ENCODE results near the gene ZNF750. TPM values are rescaled to one million over a fixed set of nuclear protein-coding genes. Genes with fewer than 3 reads are reported as not detected.

Gene ZNF750
- total RNA-seq, 2 experiments from 2014 or later: not detected

Other genes with a start within 250 kb of the ZNF750 start
- gene WDR45B, start 191.6 kb downstream of the ZNF750 start, total RNA-seq: 10 to 100 TPM; 23.2 to 25.0 TPM
- gene RAB40B, start 141.3 kb downstream of the ZNF750 start, total RNA-seq: under 1 TPM; 0.42 to 0.52 TPM
- gene FN3KRP, start 123.3 kb downstream of the ZNF750 start, total RNA-seq: 10 to 100 TPM; 30.0 to 31.7 TPM
- gene FN3K, start 104.4 kb downstream of the ZNF750 start, total RNA-seq: 1 to 10 TPM; 1.3 to 1.8 TPM
- gene TBCD, start 88.0 kb downstream of the ZNF750 start, total RNA-seq: 10 to 100 TPM; 71.8 to 75.3 TPM
- 10 to 100 TPM; 14.4 to 15.2 TPM for gene METRNL, start 239.6 kb upstream of the ZNF750 start, total RNA-seq

All from activated naive CD4-positive, alpha-beta T cell treated with anti-CD3 and anti-CD28 coated beads for 36 hours (primary cell).